Hepatocyte (in vitro differentiated cells): ENCODE measurements around the gene CACNA1C.

Source experiments
- EZH2phosphoT487 ChIP-seq: fragments of 200-600 bp; sonication (generic); IDR thresholded peaks from one replicate; pipeline ENCODE4 v1.6.1; 2018; ENCODE audit warnings: antibody characterized with exemption, mild to moderate bottlenecking, low read depth, moderate library complexity; ENCODE audit not compliant: unreplicated experiment, severe bottlenecking
- TF ChIP-seq, protein P1 (sequence below): fragments of 200-600 bp; sonication (generic); IDR thresholded peaks from 2 replicates; pipeline ENCODE4 v1.5.1; 2016; ENCODE audit warnings: antibody characterized with exemption, mild to moderate bottlenecking; ENCODE audit not compliant: poor library complexity

DNA sequence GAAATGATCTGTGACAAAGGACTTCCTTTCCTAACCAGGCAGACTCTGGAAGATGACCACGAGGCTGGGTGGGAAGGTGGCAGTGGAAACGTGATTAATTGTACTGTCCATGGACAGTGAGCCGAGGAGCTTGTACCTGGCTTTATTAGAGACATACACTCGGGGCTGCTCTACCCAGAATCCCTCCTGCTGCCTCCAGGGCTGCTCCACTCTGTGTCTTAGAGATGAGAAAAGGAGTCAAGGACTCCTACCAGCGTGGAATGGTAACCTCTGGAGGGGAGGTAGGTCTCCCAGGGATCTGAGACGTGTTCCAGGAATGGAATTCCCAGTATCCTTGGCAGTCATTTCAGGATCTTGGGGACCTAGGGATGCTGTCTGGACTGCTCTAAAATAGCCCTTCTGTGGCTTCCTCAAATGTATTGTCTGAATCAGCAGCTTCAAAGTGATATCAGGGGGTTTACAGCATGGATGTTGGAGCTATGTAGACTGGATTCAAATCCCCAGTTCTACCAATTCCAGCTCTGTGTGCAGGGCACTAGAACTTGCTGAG is 237.8 kb downstream of the CACNA1C start:
- TF ChIP-seq, protein P1, sequence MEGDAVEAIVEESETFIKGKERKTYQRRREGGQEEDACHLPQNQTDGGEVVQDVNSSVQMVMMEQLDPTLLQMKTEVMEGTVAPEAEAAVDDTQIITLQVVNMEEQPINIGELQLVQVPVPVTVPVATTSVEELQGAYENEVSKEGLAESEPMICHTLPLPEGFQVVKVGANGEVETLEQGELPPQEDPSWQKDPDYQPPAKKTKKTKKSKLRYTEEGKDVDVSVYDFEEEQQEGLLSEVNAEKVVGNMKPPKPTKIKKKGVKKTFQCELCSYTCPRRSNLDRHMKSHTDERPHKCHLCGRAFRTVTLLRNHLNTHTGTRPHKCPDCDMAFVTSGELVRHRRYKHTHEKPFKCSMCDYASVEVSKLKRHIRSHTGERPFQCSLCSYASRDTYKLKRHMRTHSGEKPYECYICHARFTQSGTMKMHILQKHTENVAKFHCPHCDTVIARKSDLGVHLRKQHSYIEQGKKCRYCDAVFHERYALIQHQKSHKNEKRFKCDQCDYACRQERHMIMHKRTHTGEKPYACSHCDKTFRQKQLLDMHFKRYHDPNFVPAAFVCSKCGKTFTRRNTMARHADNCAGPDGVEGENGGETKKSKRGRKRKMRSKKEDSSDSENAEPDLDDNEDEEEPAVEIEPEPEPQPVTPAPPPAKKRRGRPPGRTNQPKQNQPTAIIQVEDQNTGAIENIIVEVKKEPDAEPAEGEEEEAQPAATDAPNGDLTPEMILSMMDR: no peak
- no peak for TF ChIP-seq EZH2phosphoT487
